Activated T-helper 2 cell treated with anti-CD3 and anti-CD28 coated beads, Interferon-gamma antibody, Interleukin-2, Interleukin-4, amounts not matched to agents 10 μg/mL and 5 μg/mL and 100 μg/mL, durations not matched to agents 14 hours and 24 hours and 36 hours (primary cell): Measurements from ENCODE around the gene ELOB. TPM values are rescaled to one million over a fixed set of nuclear protein-coding genes. Genes with fewer than 3 reads are reported as not detected.

Experiments
- DNase-seq: peaks from one replicate; pipeline ENCODE4 v3.0.0; 2021; ENCODE audit warnings: low spot score
- H3K27ac Mint-ChIP-seq: one replicate; pipeline ENCODE4 v1.8.0; 2021; ENCODE audit warnings: mixed read lengths
- H3K27me3 Mint-ChIP-seq: one replicate; pipeline ENCODE4 v1.8.0; 2021; ENCODE audit warnings: low read depth, mixed read lengths
- H3K36me3 Mint-ChIP-seq: one replicate; pipeline ENCODE4 v1.8.0; 2021; ENCODE audit warnings: low read depth, mixed read lengths
- H3K4me1 Mint-ChIP-seq: one replicate; pipeline ENCODE4 v1.8.0; 2021; ENCODE audit warnings: low read depth, mixed read lengths
- H3K4me3 Mint-ChIP-seq: one replicate; pipeline ENCODE4 v1.8.0; 2021; ENCODE audit warnings: low read depth, mild to moderate bottlenecking, moderate library complexity, mixed read lengths
- H3K9me3 Mint-ChIP-seq: one replicate; pipeline ENCODE4 v1.8.0; 2021; ENCODE audit warnings: mixed read lengths
- intact Hi-C: fragments of 100-400 bp; cut with micrococcal nuclease; formaldehyde crosslinking; loops from one replicate; pipeline ENCODE4 v1.15.1; 2023
- total RNA-seq: library from RNA; stranded (reverse); gene quantifications from 2 replicates; pipeline ENCODE4 v1.2.3, GENCODE V29; 2022

ELOB gene
- total RNA-seq, 1 donor from 2014 or later: 252 TPM

DNA sequence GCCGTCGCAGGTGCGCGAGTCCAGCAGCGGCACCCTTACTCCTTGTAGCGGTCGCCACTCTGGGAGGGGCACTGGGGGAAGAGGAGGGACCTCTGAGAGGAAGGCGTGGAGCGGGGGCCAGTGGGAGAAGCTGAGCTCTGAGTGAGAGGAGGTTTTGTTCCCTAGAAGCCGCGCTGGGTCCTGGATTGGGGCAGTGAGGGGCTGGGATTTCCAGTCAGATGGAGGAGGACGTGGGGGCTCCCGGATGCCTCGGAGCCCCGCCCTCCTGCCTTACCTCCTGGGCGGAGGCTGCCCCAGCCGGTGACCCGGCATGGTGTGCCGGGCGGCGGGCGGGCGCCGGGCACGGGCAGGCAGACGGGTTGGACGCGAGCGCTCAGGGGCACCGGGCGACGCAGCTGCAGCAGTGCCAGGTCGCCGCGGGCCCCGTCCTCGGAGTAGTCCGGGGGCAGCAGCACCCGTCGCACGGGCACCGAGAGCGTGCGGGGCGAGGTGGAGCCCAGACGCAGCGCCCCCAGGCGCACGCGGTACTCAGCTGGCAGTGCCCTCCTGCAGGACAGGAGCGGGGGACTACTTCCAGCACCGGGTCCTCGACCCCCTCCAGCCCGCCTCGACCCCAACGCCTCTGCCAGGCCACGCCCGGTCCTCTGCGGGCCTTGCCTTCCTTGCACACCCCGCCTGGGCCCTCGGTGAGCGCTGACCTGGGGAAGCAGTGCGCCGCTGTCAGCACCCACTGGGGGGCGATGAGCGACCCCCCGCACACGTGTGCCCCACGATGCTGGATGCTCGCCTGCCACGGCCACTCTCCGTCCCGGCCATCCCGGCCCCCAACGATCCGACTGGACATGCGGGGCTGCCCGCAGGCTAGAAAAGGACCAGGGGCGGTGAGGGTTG is 8.3 kb upstream of the ELOB start:
- intact Hi-C loops: no loop called here

DNA sequence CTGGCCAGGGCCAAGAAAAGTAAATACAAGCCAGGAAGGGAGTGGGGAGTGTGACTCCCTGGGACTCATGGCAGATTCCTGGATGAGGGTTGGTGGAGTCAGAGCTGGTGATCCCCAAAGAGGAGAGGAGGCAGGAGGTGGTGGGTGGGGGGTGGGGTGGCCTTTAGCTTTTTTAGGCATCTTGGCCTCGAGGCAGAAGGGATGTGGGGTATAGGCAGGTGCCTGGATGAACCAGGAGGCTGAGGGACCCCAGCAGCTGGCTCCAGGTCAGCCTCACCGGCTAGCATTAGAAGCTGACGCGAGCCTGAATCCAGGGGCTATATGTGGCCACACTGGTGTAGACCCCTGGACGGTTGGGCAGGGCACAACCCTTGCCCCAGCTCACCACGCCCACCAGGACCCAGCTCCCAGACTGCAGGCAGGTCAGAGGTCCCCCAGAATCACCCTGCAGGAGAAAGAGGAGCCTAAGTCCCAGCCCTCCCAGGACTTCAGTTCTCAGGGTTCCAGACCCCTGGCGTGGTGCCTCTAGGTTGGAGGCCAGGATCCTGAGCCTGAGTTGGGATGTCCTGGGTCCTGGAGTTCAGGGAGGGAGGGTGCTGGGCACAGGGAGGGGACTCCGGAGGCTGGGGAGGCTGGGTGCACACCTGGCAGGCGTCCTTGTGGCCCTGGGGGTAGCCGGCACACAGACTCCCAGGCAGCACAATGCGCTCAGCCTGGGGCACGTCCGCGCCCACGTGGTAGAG is 7.4 kb upstream of the ELOB start:
- Mint-ChIP-seq H3K9me3 (no peaks in the 10 kb centered on the region), H3K4me1 (peaks cover 2% of the 10 kb centered on the region), H3K36me3 (no peaks in the 10 kb centered on the region), H3K4me3 (peak overlapping the region; percentile 72), H3K27me3 (peaks cover 20% of the 10 kb centered on the region), H3K27ac (peak overlapping the region; percentile 62)
- intact Hi-C loops: no loop called here
- DNase-seq: no peak

More for the DNA sequence above, 8.3 kb upstream of the ELOB start:
- H3K4me3 Mint-ChIP-seq: peak overlapping the region; percentile 72
- DNase-seq: no peak
- H3K27ac Mint-ChIP-seq: peak overlapping the region; percentile 62
- no peaks in the 10 kb centered on the region for H3K36me3 Mint-ChIP-seq
- peaks cover 2% of the 10 kb centered on the region for H3K4me1 Mint-ChIP-seq
- H3K9me3 Mint-ChIP-seq: no peaks in the 10 kb centered on the region
- H3K27me3 Mint-ChIP-seq: peaks cover 21% of the 10 kb centered on the region

DNA sequence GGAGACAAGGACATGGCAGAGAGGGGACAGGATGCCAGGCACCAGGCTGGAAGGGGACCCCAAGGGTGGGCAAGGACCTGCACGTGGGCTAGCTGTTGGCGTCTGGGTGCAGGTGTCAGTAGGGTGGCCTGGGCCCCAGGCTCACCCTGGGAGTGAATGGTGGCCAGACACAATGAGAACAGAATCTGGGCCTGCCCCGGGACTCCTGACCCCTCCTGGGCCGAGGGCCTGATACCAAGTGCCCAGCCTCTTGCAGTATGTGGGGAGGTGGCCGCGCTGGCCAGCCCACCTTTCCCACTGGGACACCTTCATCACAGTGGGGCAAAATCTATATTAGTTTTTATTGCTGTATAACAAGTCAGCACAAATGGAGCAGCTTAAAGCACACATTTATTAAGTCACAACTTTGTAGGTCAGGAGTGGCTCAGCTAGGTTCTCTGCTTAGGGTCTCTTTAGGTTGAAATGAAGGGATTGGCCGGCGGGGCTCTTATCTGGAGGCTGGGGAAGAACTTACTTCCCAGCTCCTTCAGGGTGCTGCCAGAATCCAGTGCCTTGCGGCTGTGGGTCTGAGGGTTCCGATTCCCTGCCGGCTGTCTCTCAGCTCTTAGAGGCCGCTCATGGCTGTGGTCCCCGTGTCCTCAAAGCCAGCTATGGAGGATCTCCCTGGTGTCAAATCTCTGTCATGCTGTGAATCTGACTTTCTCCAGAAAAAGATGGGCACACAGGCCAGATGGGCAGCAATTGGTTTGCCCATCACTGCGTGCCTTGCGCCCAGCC is 6.7 kb upstream of the ELOB start:
- Mint-ChIP-seq H3K4me3 (no peak overlapping the region), H3K27me3 (peaks cover 18% of the 10 kb centered on the region), H3K4me1 (peaks cover 2% of the 10 kb centered on the region), H3K9me3 (no peaks in the 10 kb centered on the region), H3K36me3 (no peaks in the 10 kb centered on the region), H3K27ac (no peak overlapping the region)
- intact Hi-C loops: no loop called here
- no peak for DNase-seq

DNA sequence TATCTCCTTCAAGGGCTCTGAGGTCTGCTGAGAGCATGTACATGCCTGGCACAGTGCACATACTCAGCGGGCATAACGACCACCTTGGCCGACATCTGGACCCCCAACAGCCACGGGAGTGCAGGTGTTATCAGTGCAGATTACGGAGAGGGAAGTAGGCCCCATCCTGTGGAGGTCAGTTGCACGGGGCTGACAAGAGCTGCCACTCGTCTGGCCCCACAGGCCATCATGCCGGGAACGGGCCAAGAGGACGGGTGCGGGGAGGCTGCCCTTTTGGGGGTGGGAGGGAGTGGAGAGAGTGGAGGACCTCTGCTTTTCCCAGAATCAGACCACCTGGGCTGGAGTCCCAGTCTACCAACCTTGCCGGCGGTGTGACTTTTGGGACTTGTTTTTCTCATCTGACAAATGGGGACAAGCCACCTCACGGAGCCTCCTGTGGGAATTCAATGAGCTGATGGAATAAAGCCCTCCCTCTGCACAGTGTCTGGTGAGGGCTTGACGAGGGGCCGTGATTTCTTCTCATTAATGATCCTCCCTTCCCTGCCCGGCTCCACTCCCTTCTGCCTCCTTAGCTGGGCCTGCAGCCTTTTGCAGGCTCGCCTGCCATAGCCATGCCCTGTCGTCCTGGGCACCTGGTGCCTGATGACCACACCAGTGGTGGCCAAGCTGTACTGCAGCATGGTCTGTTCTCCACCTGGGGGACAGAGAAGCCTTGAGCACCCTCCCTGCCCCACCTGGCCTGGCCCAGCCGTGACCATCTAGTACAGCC is 5.7 kb upstream of the ELOB start:
- H3K4me1 Mint-ChIP-seq: peaks cover 8% of the 10 kb centered on the region
- H3K9me3 Mint-ChIP-seq: no peaks in the 10 kb centered on the region
- intact Hi-C loops: no loop called here
- H3K36me3 Mint-ChIP-seq: peaks cover 4% of the 10 kb centered on the region
- no peak overlapping the region for H3K4me3 Mint-ChIP-seq
- H3K27me3 Mint-ChIP-seq: peaks cover 16% of the 10 kb centered on the region
- no peak overlapping the region for H3K27ac Mint-ChIP-seq
- DNase-seq: no peak

DNA sequence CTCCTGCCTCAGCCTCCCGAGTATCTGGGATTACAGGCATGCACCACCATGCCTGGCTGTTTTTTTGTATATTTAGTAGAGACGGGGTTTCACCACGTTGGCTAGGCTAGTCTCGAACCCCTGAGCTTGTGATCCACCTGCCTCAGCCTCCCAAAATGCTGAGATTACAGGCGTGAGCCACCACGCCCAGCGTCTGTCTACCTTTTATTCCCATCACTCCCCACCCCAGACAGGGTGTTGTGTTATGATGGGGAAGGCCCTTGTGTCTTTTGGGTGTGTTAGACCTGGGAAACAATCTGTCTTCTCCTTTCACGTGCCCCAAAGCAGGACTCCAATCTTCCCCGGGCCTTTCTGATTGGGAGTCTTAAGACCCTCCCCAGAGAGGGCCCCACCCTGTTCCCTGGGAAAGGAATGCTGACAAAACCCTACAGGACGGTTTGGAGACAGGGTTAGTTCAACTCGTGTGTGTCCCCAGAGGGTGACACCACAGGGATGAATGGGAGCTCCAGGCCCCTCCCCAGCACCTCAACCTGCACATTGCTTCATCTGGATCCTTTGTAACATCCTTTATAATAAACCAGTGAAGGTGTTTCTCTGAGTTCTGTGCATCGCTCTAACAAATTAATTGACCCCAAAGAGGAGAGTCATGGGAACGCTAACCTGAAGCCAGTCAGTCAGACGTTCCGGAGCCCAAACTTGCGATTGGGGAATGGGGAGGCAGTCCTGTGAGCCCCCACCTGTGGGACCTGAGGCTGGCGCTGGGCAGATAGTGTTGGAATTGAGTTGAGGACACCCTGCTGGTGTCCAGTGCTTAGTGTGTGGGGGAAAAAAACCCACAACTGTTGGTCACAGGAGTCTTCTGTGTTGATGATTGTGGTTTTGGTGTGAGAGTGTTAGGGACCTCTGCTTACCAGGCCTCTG is 3.2 kb upstream of the ELOB start:
- Mint-ChIP-seq H3K27ac (no peak overlapping the region), H3K4me1 (peaks cover 17% of the 10 kb centered on the region), H3K36me3 (peaks cover 15% of the 10 kb centered on the region), H3K4me3 (peak overlapping the region; percentile 35), H3K27me3 (peaks cover 6% of the 10 kb centered on the region), H3K9me3 (no peaks in the 10 kb centered on the region)
- DNase-seq: no peak
- intact Hi-C loops: no loop called here

DNA sequence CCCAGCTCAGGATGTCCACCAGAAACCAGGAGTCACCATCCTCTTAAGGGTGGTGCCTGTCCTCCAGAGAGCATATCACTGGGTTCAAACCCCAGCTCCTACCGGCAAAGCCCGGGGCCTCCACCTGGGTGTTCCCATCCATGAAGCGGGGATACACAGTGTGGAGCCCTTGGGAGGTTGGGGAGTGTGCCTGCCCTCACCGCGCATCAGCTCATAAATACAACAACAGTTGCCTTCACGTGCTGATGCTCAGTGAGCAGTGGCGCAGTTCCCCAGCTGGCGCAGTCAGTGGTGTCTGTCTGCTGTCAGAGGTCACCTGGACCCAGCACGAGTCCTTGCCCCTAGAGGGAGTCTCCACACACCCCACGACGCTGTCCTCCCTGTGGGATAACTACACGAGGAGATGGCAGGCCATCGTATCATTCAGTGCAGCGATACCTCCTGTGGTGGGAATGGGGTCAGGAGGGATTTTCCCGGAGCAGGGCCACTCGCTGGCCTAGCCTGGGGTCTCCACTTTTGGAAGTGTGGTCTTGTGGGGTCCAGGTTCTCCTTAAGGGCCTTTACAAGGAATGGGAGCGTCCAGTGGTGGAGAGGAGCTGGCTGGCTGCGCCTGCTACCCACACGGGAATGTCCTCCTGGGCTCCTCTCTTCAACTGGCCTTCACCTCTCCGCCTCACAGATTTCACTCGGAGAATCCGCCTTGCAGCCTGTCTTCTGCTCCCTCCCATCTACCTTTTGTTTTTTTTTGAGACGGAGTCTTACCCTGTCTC is 2.3 kb upstream of the ELOB start:
- Mint-ChIP-seq H3K27me3 (peaks cover 3% of the 10 kb centered on the region), H3K27ac (no peak overlapping the region), H3K36me3 (peaks cover 16% of the 10 kb centered on the region), H3K9me3 (no peaks in the 10 kb centered on the region), H3K4me1 (peaks cover 15% of the 10 kb centered on the region), H3K4me3 (peak overlapping the region; percentile 92)
- no peak for DNase-seq
- intact Hi-C loops: no loop called here

DNA sequence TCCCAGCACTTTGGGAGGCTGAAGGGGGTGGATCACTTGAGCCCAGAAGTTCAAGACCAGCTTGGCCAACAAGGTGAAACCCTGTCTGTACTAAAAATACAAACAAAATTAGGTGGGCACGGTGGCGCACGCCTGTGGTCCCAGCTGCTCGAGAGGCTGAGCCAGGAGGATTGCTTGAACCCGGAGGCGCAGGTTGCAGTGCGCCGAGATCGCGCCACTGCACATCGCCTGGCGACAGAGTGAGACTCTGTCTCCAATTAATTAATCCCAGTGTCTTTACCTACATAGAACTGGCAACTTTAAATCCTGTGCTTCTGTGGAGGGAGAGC is 1.5 kb upstream of the ELOB start:
- Mint-ChIP-seq H3K27me3 (no peaks in the 10 kb centered on the region), H3K36me3 (peaks cover 16% of the 10 kb centered on the region), H3K27ac (peak overlapping the region; percentile 92), H3K4me3 (peak overlapping the region; percentile 92), H3K9me3 (no peaks in the 10 kb centered on the region), H3K4me1 (peaks cover 15% of the 10 kb centered on the region)
- intact Hi-C loops: no loop called here
- DNase-seq: no peak

DNA sequence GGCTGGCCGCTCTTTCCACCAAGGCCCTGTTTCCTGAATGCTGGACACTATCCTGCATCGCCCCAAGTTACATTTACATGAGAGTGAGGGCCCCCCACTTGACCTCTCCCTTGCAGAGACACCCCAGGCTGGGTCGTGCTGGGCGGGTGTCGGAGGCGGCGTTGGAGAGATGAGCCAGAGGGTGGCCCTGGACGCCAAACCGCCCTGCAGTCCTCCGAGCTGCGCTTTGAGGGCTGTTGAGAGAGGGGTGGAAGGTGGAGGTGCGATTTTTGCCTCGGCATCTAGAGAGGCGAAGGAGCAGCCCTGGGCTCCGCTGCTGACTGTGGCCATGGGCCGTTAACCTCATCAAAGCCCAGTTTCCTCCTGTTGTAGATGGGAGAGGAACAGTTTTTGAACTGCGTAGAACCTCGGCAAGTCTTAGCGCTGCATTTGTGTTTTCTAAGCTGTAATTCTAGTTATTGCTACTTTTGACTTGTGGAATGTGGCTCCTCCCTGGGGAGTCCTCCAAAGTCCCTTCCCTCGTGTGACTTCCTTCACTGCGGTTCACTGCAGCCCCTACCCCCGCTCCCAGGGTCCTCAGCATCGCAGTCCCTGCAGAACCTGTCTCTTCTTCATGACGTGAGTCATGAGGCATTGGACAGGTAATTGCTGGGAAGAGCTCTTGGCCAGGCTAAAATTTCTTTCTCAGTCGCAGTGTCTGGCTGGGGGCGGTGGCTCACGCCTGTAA is 986 bp upstream of the ELOB start:
- Mint-ChIP-seq H3K4me3 (peak overlapping the region; percentile 92), H3K9me3 (no peaks in the 10 kb centered on the region), H3K27me3 (no peaks in the 10 kb centered on the region), H3K4me1 (peaks cover 15% of the 10 kb centered on the region), H3K36me3 (peaks cover 18% of the 10 kb centered on the region), H3K27ac (peak overlapping the region; percentile 92)
- intact Hi-C loops: loop anchor here (1.0 kb wide), 1 partner anchor 26 kb away; the partner anchor contains the start of gene SRRM2
- DNase-seq: no peak

DNA sequence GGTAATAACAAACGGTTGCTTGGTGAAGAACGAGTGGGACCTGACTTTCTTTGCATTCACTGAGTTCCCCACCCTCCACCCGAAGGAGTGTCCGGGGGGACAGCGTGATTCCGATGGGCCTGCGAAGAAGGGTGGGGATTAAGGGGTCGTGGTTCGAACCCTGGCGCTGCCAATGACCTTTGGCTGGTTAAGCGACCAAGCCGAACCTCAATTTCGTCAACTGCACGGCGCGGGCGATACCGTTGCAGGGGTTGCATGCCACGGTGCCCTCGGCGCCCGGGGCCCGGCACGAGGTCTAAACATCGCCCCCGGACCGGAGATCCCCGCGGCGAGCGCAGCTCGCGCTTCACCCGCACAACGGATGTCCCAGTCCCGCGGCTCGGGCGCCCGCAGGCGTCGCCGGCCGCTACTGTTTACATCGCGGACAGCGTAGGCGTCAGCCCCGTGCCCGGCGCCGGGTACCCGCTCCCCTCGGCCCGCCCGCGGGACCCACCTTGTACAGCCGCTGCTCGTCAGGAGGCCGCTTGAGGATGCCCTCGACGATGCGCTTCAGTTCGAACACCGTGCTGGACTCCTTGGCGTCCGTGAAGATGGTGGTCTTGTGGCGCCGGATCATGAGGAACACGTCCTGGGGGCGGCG is 460 bp downstream of the ELOB start:
- intact Hi-C loops: loop anchor here (1.0 kb wide), 1 partner anchor 24 kb away; the partner anchor contains the start of gene SRRM2
- no peaks in the 10 kb centered on the region for H3K27me3 Mint-ChIP-seq
- H3K9me3 Mint-ChIP-seq: no peaks in the 10 kb centered on the region
- DNase-seq: peak; percentile 35
- peak overlapping the region; percentile 97 for H3K4me3 Mint-ChIP-seq
- H3K4me1 Mint-ChIP-seq: peaks cover 15% of the 10 kb centered on the region
- H3K27ac Mint-ChIP-seq: peak overlapping the region; percentile 93
- peaks cover 31% of the 10 kb centered on the region for H3K36me3 Mint-ChIP-seq

DNA sequence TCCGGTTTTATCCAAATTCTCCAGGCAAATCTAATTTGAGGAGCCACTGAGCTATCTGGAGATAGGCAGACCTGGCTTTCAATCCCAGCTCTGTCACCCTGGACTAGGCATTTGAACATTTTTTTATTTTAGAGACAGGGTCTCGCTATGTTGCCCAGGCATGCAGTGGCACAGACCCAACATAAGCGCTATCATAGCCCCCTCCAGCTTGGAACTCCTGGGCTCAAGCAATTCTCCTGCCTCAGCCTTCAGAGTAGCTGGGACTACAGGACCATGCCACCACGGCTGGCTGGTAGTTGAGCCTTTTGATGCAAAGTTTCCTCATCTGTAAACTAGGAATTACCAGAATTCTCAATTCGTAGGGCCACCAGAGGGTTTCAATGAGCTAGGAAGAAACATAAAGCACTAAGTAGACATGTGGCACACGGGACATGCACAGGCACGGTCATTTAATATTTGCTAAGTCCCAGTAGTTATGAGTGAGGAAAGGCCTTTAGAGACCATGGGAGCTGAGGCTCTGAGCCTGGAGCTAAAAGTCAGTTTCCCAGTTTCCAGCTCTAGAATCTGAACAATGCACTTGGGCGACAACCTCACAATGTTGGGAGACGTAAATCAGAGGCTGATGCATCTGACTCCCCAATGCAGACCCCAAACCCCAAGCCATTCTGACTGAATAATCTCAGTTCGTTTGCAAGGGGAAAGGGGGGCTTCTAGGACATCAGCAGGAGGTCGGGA is 1.1 kb downstream of the ELOB start:
- no peaks in the 10 kb centered on the region for H3K27me3 Mint-ChIP-seq
- peak overlapping the region; percentile 93 for H3K27ac Mint-ChIP-seq
- no peaks in the 10 kb centered on the region for H3K9me3 Mint-ChIP-seq
- intact Hi-C loops: no loop called here
- H3K4me3 Mint-ChIP-seq: peak overlapping the region; percentile 97
- no peak for DNase-seq
- peaks cover 37% of the 10 kb centered on the region for H3K36me3 Mint-ChIP-seq
- H3K4me1 Mint-ChIP-seq: peaks cover 15% of the 10 kb centered on the region
